Epidermal melanocyte (primary cell): ENCODE results near the gene TAF6.

Experiments
- DNase-seq: peaks from one replicate; pipeline ENCODE4 v3.0.0; 2011; ENCODE audit warnings: low spot score; ENCODE audit not compliant: insufficient read length

TAF6 gene

GRCh38 chr7:100124301-100125230 is 5.4 kb upstream of the TAF6 start:
- DNase-seq, result no peak

DNA sequence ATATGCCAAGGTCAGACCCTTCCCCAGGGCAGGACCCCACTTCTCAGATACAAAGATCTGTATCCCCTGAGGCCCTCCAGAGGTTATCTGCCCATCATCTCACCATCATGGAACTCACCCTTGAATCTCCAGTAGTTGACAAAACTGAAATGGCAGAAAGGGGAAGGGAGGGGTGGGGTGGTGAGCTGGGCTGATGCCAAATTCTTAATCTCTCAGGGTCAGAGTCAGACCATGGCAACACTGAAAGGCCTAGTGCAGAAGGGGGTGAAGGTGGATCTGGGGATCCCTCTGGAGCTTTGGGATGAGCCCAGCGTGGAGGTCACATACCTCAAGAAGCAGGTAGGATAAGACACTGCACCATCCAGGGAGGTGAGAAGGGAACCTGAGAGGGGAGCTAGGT is 3.4 kb upstream of the TAF6 start:
- DNase-seq, result no peak

GRCh38 chr7:100122067-100122466 is 2.9 kb upstream of the TAF6 start:
- no peak for DNase-seq

GRCh38 chr7:100120733-100121036 is 1.5 kb upstream of the TAF6 start:
- no peak for DNase-seq

GRCh38 chr7:100119970-100120732 is 993 bp upstream of the TAF6 start:
- peak; percentile 70 for DNase-seq

- DNase-seq, result peak; percentile 26
Observed at GRCh38 chr7:100118388-100119071, 628 bp downstream of the TAF6 start.

DNA sequence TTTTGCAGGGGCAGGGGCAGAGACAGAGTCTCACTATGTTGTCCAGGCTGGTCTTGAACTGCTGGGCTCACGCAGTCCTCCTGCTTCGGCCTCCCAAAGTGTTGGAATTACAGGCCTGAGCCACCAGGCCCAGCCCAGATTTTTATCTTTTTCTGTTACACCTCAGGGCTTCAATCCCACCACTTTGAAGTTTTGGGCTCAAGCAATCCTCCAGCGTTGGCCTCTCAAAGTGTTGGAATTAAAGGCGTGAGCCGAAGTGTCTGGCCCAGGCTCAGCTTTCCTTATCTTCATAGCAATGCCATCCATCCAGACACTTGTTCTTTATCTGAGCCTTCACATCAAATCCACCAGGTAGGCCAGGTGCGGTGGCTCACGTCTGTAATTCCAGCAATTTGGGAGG is 4.1 kb downstream of the TAF6 start:
- DNase-seq, result no peak

DNA sequence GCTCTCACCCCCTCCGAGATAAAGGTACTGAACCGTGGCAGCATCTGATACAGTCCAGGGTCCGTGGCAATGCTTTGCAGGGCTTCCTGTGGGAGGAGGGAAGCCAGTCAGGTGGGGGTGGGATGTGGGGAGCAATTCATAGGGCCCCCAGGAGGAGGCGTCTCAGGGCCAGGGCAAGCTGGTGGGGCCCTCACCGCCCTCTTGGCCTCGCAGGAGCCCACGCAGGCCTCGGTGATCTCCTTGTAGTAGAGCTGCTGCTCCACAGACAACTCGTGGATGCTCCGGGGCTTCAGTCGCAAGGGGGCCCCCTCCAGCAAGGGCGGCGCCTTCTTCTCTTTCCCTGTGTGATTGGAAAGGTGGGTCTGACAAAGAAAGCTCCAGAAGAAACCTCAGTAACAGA is 7.2 kb downstream of the TAF6 start:
- DNase-seq, result no peak

DNA sequence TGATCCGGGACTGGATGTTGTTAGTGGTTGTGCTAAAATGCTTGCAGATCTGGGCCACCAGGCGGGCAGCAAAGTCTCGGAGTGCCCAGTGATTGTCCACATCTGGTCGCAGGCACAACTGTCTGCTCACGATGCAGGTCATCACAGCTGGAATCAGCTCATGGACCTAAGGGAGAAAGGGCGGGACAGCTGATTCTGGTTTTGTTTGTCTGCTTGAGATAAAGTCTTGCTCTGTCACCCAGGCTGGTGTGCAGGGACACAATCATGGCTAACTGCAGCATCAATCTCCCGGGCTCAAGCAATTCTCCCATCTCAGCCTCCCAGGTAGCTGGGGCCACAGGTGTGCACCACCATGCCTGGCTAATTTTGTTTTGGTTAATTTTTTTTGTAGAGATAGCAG is 8.0 kb downstream of the TAF6 start:
- no peak for DNase-seq

- no peak for DNase-seq
Observed at GRCh38 chr7:100109521-100110163, 9.5 kb downstream of the TAF6 start.

- DNase-seq, result no peak
Observed at GRCh38 chr7:100107890-100108289, 11.3 kb downstream of the TAF6 start.

GRCh38 chr7:100107125-100107737 is 11.9 kb downstream of the TAF6 start:
- DNase-seq, result no peak

GRCh38 chr7:100106633-100107032 is 12.5 kb downstream of the TAF6 start:
- no peak for DNase-seq

- DNase-seq, result no peak
Observed at GRCh38 chr7:100105534-100105933, 13.6 kb downstream of the TAF6 start.

- no peak for DNase-seq
Observed at GRCh38 chr7:100102950-100103840, 16.0 kb downstream of the TAF6 start.

DNA sequence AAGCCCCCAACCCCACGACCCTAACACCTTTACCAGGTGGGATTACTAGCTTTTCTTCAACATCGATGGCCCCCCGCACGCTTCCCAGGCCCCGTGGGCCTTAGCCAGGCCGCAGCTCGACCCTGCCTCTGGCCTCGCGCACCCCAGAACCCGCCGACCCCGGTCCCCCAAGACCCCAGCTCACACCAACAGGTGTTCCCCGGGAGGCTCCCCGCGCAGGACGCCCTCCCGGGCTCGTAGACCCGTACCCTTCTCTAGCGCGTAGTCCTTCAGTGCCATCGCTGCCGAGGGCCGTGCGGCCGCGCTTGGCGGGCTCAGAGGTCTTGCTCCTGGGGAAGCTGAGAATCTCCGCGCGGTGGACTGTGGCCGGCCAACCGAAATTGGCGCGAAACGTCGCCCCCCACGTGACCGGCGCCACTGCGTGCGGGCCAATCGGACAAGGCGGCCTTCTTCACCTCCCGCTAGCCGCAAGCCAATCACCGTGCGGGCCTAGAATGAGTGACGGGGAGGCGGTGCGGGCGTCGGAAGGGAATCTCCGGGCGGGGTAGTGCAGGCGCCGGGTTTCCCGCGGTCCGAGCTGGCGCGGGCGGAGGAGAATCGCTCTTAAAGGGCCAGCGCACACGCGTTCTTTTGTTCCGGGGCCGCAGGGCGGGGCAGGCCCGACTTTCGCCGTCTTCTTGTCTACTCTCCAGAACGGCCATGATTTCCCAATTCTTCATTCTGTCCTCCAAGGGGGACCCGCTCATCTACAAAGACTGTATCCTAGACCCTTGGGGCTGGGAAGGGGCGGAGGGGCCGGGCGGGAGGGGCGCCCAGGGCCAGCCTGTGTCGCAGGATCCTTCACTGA is 17.9 kb downstream of the TAF6 start, which contains the start of the genes AP4M1 and MCM7:
Gene AP4M1 (plus strand): TSS at position 628 of the 847 bp plus-strand sequence. CDS start 72 bp downstream, at position 700.
Gene MCM7 (minus strand): TSS at position 382 of the 847 bp plus-strand sequence. CDS start 103 bp downstream, at position 279.
- peak; percentile 96 for DNase-seq

- DNase-seq, result peak; percentile 96
Observed at GRCh38 chr7:100100420-100101015, 18.6 kb downstream of the TAF6 start.

DNA sequence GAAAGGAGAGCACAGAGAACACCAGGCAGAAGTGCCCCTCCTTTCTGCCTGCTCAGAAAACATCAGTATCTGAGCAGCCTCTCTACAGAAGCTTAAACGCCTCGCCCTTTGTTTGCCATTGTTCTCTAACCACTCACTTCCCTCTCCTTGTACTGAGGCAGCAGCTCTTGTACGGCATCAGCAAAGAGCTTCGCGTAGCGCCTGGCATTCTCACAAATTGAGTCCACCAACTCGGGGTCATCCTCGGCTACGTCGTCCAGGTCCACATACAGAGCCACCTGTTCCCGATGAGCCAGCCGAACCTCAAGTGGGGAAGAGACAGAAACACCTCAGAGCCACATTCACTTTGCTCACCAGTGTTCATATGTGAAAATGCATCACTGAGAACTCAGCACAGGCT is 19.7 kb downstream of the TAF6 start:
- no peak for DNase-seq

- DNase-seq, result no peak
Observed at GRCh38 chr7:100098913-100099312, 20.2 kb downstream of the TAF6 start.
